Measurements from ENCODE around the gene CD46.

The CD46 gene

GRCh38 chr1:207805841-207806421 lies 54.1 kb downstream of the CD46 start:
- no peak for DNase-seq (ENCODE audit: low spot score)
- no peak for TF ChIP-seq CTCF (IDR thresholded peaks at IDR 0.05; ENCODE audit: extremely low read depth, missing control alignments)

GRCh38 chr1:207806531-207807325 lies 54.9 kb downstream of the CD46 start:
- TF ChIP-seq CTCF (IDR thresholded peaks at IDR 0.05; ENCODE audit: extremely low read depth, missing control alignments): no peak
- DNase-seq (ENCODE audit: low spot score): no peak

- no peak for TF ChIP-seq CTCF (IDR thresholded peaks at IDR 0.05; ENCODE audit: extremely low read depth, missing control alignments)
- no peak for DNase-seq (ENCODE audit: low spot score)
These were observed 55.5 kb downstream of the CD46 start for GRCh38 chr1:207807326-207807689.

GRCh38 chr1:207807690-207808321 lies 56.0 kb downstream of the CD46 start:
- TF ChIP-seq CTCF (IDR thresholded peaks at IDR 0.05; ENCODE audit: extremely low read depth, missing control alignments): no peak
- DNase-seq (ENCODE audit: low spot score): no peak

GRCh38 chr1:207808322-207808705 lies 56.5 kb downstream of the CD46 start:
- no peak for TF ChIP-seq CTCF (IDR thresholded peaks at IDR 0.05; ENCODE audit: extremely low read depth, missing control alignments)
- DNase-seq (ENCODE audit: low spot score): no peak

- no peak for DNase-seq (ENCODE audit: low spot score)
- no peak for TF ChIP-seq CTCF (IDR thresholded peaks at IDR 0.05; ENCODE audit: extremely low read depth, missing control alignments)
These were observed 57.2 kb downstream of the CD46 start for GRCh38 chr1:207808911-207809555.

- no peak for TF ChIP-seq CTCF (IDR thresholded peaks at IDR 0.05; ENCODE audit: extremely low read depth, missing control alignments)
- DNase-seq (ENCODE audit: low spot score): no peak
These were observed 58.3 kb downstream of the CD46 start for GRCh38 chr1:207810173-207810572.
